CD14-positive monocyte (primary cell): ENCODE measurements around the gene MAB21L4. TPM values are rescaled to one million over a fixed set of nuclear protein-coding genes. Genes with fewer than 3 reads are reported as not detected.

Source experiments
- DNase-seq, 3 donors: peaks; one replicate each; pipeline ENCODE4 v3.0.0-alpha.2; 2011 to 2022
- H2AFZ ChIP-seq: 2 replicates; pipeline ENCODE4 v1.6.0; 2012; ENCODE audit warnings: mild to moderate bottlenecking, low read depth, low read length, inconsistent platforms; ENCODE audit not compliant: insufficient read depth, poor library complexity, severe bottlenecking
- H3K27ac ChIP-seq, 2 donors: 1 replicate in 1 of 2; 2 replicates in 1 of 2; pipeline ENCODE4 v1.5.1; 2012 to 2013; ENCODE audit warnings: low read length in 2 of 2, control low read depth in 1 of 2, inconsistent platforms in 1 of 2, low read depth in 1 of 2, mild to moderate bottlenecking in 1 of 2
- H3K27me3 ChIP-seq, 2 donors: one replicate each; pipeline versions ENCODE4 v1.6.0 to v1.6.1; 2011 to 2013; ENCODE audit warnings: low read length in 2 of 2; ENCODE audit not compliant: control insufficient read depth in 2 of 2, insufficient read depth in 2 of 2
- H3K36me3 ChIP-seq, 2 donors: replicated peaks in 1 of 2; 1 replicate in 1 of 2; 2 replicates in 1 of 2; pipeline versions ENCODE4 v1.5.1 to v1.6.1; 2012 to 2013; ENCODE audit warnings: low read length in 2 of 2, control low read depth in 1 of 2, inconsistent platforms in 1 of 2, mild to moderate bottlenecking in 1 of 2; ENCODE audit not compliant: insufficient read depth in 2 of 2, control insufficient read depth in 1 of 2
- H3K4me1 ChIP-seq, 2 donors: 1 replicate in 1 of 2; 2 replicates in 1 of 2; pipeline versions ENCODE4 v1.5.1 to v1.6.1; 2012 to 2013; ENCODE audit warnings: low read length in 2 of 2, control low read depth in 1 of 2, inconsistent platforms in 1 of 2, mild to moderate bottlenecking in 1 of 2, moderate library complexity in 1 of 2; ENCODE audit not compliant: insufficient read depth in 2 of 2, control insufficient read depth in 1 of 2
- H3K4me2 ChIP-seq: replicated peaks from 2 replicates; pipeline ENCODE3; 2012; ENCODE audit warnings: low read length, moderate library complexity, mild to moderate bottlenecking; ENCODE audit not compliant: poor library complexity, severe bottlenecking; ENCODE audit errors: extremely low read depth
- H3K4me3 ChIP-seq, 3 experiments: fragments of 200-600 bp in 1 of 3; sonication (generic) in 1 of 3; replicated peaks in 1 of 3; 1 replicate in 2 of 3; 2 replicates in 1 of 3; pipeline ENCODE4 v1.5.1; 2011 to 2013; ENCODE audit warnings: low read length in 3 of 3, mild to moderate bottlenecking in 3 of 3, control low read depth in 2 of 3, low read depth in 2 of 3, inconsistent platforms in 1 of 3, moderate library complexity in 1 of 3
- H3K79me2 ChIP-seq: 2 replicates; pipeline ENCODE4 v1.6.0; 2012; ENCODE audit warnings: mild to moderate bottlenecking, control low read depth, inconsistent platforms, low read length, moderate library complexity; ENCODE audit not compliant: insufficient read depth
- H3K9ac ChIP-seq: 2 replicates; pipeline ENCODE4 v1.6.0; 2017; ENCODE audit warnings: low read length, mild to moderate bottlenecking; ENCODE audit not compliant: insufficient read depth, poor library complexity, severe bottlenecking
- H3K9me3 ChIP-seq, 2 donors: replicated peaks in 1 of 2; 1 replicate in 1 of 2; 2 replicates in 1 of 2; pipeline versions ENCODE4 v1.5.1 to v1.6.1; 2012 to 2013; ENCODE audit warnings: low read length in 2 of 2, control low read depth in 1 of 2; ENCODE audit not compliant: control insufficient read depth in 1 of 2, insufficient read depth in 1 of 2
- H4K20me1 ChIP-seq: 2 replicates; pipeline ENCODE4 v1.6.0; 2012; ENCODE audit warnings: mild to moderate bottlenecking, low read length, control low read depth, moderate library complexity; ENCODE audit not compliant: insufficient read depth
- H3K27ac Mint-ChIP-seq, 7 donors: one replicate each; pipeline ENCODE4 v1.8.0; 2020; ENCODE audit warnings: mild to moderate bottlenecking in 7 of 7, mixed read lengths in 7 of 7, moderate library complexity in 6 of 7, inconsistent platforms in 2 of 7
- H3K27me3 Mint-ChIP-seq, 3 donors: one replicate each; pipeline ENCODE4 v1.8.0; 2021 to 2022; ENCODE audit warnings: low read depth in 3 of 3, mild to moderate bottlenecking in 3 of 3, mixed read lengths in 3 of 3, moderate library complexity in 3 of 3, inconsistent platforms in 1 of 3
- H3K36me3 Mint-ChIP-seq, 2 donors: one replicate each; pipeline ENCODE4 v1.8.0; 2020; ENCODE audit warnings: mixed read lengths in 2 of 2, inconsistent platforms in 1 of 2, mild to moderate bottlenecking in 1 of 2
- H3K4me1 Mint-ChIP-seq: one replicate; pipeline ENCODE4 v1.8.0; 2020; ENCODE audit warnings: mild to moderate bottlenecking, mixed read lengths
- H3K4me3 Mint-ChIP-seq, 2 donors: one replicate each; pipeline ENCODE4 v1.8.0; 2020; ENCODE audit warnings: mild to moderate bottlenecking in 2 of 2, mixed read lengths in 2 of 2, moderate library complexity in 1 of 2
- H3K9me3 Mint-ChIP-seq, 7 donors: one replicate each; pipeline ENCODE4 v1.8.0; 2020 to 2022; ENCODE audit warnings: mixed read lengths in 7 of 7, mild to moderate bottlenecking in 6 of 7, moderate library complexity in 6 of 7, inconsistent platforms in 2 of 7
- WGBS: methylation state at CpG from one replicate; pipeline ENCODE4 v1.1.5; 2013; ENCODE audit warnings: missing lambda C conversion rate; ENCODE audit not compliant: insufficient coverage; 5-methylcytosine and 5-hydroxymethylcytosine counted together
- intact Hi-C, 2 donors: fragments of 100-400 bp; cut with micrococcal nuclease; formaldehyde crosslinking; loops; one replicate each; pipeline versions ENCODE4 v1.15.0 to v1.15.1; 2023
- polyA plus RNA-seq, 3 donors: library from polyadenylated mRNA; depleted of rRNA in 1 of 3; unstranded in 2 of 3; stranded (reverse) in 1 of 3; fragments of 300-500 nt in 2 of 3; fragments of >200 nt in 1 of 3; fragmentation: Illumina TruSeq in 2 of 3; gene quantifications; 1 replicate in 2 of 3; 2 replicates in 1 of 3; pipeline ENCODE4 v1.2.3, GENCODE V29; 2012 to 2021
- TF ChIP-seq, protein P1 (sequence below): fragments of 200-600 bp; IDR thresholded peaks from one replicate; pipeline ENCODE4 v1.8.0; 2022; ENCODE audit warnings: antibody characterized with exemption, mild to moderate bottlenecking

Gene MAB21L4
- polyA plus RNA-seq, 3 donors = not detected

DNA sequence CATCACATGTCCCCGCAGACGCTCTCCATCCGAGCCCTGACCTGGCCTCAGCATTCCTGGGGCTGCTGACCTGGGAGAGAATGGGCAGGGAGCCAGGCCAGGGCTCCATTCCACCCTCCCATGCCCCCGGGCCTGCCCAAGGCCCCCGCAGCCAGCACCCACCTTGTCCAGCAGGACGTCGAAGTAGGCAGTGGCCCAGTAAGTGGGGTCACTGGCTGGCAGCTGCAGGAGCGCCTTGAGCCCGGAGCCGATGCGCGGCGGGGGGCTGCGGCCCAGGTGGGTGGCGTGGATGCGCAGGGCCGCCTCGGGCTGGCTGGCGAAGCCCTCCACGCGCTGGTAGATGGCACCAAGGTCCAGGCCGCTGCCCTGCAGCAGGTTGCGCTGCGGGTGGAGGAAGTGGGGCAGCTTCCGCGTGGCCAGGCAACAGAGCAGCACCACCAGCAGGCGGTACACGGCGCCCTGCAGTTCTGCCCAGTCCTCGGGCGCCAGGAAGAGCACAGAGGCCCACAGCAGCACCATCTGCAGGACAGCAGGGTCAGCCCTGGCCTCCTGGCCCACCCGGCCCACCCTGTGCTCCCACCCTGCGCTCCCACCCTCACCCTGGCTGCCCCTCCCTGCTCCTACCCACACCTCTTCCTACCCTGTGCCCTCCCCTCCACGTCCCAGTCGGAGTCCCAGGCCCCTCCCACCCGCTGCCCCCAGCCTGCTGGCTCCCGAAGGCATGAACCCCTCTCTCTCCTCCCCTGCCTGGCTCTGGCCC, 7.6 kb downstream of the MAB21L4 start:
- no peak overlapping the region for H3K27ac Mint-ChIP-seq
- intact Hi-C loops = no loop called here

DNA sequence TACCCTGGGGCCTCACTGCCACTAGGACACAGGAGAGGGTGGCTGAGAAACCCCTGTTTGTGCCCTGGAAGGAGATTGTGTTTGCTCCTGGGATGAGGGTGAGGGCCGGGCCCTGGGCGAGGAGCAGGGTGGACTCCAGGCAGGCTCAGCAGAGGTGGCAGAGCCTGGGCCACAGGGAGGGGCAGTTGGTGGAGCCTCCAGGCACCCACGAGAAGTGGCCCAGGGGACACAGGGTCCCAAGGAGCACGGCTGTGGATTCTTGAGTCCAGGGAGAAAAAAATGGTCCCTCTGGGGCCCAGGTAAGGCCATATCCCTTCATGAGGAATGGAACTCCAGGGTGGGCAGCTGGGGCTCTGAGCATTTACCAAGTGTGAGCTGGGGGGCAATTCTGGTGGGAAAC, 8.3 kb downstream of the MAB21L4 start:
- peaks cover 2 to 5% (median 2%) of the 10 kb centered on the region in 3 donors for H3K27me3 Mint-ChIP-seq
- peaks cover 0 to 9% (median 0%) of the 10 kb centered on the region in 7 donors for H3K9me3 Mint-ChIP-seq
- Histone ChIP-seq H3K27me3 (no peaks in the 10 kb centered on the region), H3K4me1 (peaks cover 8 to 12% of the 10 kb centered on the region in 2 donors), H3K79me2 (no peaks in the 10 kb centered on the region), H2AFZ (no peak overlapping the region), H3K27ac (no peak overlapping the region), H3K4me2 (no peak overlapping the region), H3K36me3 (no peaks in the 10 kb centered on the region), H3K9ac (no peak overlapping the region), H4K20me1 (no peaks in the 10 kb centered on the region), H3K9me3 (peaks cover 0 to 5% of the 10 kb centered on the region in 2 donors), H3K4me3 (no peak overlapping the region)
- DNase-seq = no peak
- 98% methylated on average over 4 of the region's 4 CpGs for WGBS
- H3K27ac Mint-ChIP-seq = no peak overlapping the region
- H3K36me3 Mint-ChIP-seq = no peaks in the 10 kb centered on the region
- intact Hi-C loops = no loop called here
- peaks cover 12% of the 10 kb centered on the region for H3K4me1 Mint-ChIP-seq
- H3K4me3 Mint-ChIP-seq = no peak overlapping the region
- TF ChIP-seq, protein P1, sequence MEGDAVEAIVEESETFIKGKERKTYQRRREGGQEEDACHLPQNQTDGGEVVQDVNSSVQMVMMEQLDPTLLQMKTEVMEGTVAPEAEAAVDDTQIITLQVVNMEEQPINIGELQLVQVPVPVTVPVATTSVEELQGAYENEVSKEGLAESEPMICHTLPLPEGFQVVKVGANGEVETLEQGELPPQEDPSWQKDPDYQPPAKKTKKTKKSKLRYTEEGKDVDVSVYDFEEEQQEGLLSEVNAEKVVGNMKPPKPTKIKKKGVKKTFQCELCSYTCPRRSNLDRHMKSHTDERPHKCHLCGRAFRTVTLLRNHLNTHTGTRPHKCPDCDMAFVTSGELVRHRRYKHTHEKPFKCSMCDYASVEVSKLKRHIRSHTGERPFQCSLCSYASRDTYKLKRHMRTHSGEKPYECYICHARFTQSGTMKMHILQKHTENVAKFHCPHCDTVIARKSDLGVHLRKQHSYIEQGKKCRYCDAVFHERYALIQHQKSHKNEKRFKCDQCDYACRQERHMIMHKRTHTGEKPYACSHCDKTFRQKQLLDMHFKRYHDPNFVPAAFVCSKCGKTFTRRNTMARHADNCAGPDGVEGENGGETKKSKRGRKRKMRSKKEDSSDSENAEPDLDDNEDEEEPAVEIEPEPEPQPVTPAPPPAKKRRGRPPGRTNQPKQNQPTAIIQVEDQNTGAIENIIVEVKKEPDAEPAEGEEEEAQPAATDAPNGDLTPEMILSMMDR = no peak

More for the DNA sequence above, 7.6 kb downstream of the MAB21L4 start:
- no peak overlapping the region for H3K4me2 ChIP-seq
- H3K4me3 ChIP-seq = no peak overlapping the region
- Mint-ChIP-seq H3K4me3 (no peak overlapping the region), H3K27me3 (peaks cover 2 to 5% (median 2%) of the 10 kb centered on the region in 3 donors), H3K9me3 (peaks cover 0 to 9% (median 0%) of the 10 kb centered on the region in 7 donors), H3K36me3 (no peaks in the 10 kb centered on the region), H3K4me1 (peaks cover 12% of the 10 kb centered on the region)
- no peak overlapping the region for H3K9ac ChIP-seq
- 96% methylated on average over 35 of the region's 37 CpGs for WGBS
- no peaks in the 10 kb centered on the region for H4K20me1 ChIP-seq
- DNase-seq = no peak
- no peak overlapping the region for H3K27ac ChIP-seq
- H3K27me3 ChIP-seq = no peaks in the 10 kb centered on the region
- no peaks in the 10 kb centered on the region for H3K79me2 ChIP-seq
- no peak overlapping the region for H2AFZ ChIP-seq
- no peaks in the 10 kb centered on the region for H3K36me3 ChIP-seq
- H3K9me3 ChIP-seq = peaks cover 0 to 5% of the 10 kb centered on the region in 2 donors
- TF ChIP-seq, protein P1 = no peak
- H3K4me1 ChIP-seq = peaks cover 8 to 12% of the 10 kb centered on the region in 2 donors
